Head of caudate nucleus (tissue), 42 donors: ENCODE results near the gene EML4.

Source experiments
- DNase-seq, 42 donors: peaks; one replicate each; pipeline versions ENCODE4 v3.0.0 to v3.0.0-alpha.2; 2020 to 2021; ENCODE audit warnings: mixed read lengths in 7 of 42
- intact Hi-C: fragments of 100-400 bp; cut with DNase I; formaldehyde crosslinking; loops from one replicate; pipeline ENCODE4 v1.15.0; 2022

Gene EML4

GRCh38 chr2:42382144-42382543 is 213.0 kb downstream of the EML4 start:
- no peak for DNase-seq
- intact Hi-C loops, result no loop called here
